A172 (cell line): ENCODE data around the gene EFEMP1. TPM values are rescaled to one million over a fixed set of nuclear protein-coding genes. Genes with fewer than 3 reads are reported as not detected.

ENCODE experiments used
- DNase-seq: peaks from one replicate; pipeline ENCODE4 v3.0.0-alpha.2; 2015; ENCODE audit warnings: low spot score
- total RNA-seq: library from RNA; depleted of rRNA; stranded (reverse); fragments of >200 nt; shearing (Covaris generic); gene quantifications from 2 replicates; pipeline ENCODE4 v1.2.3, GENCODE V29; 2014

EFEMP1 gene
- total RNA-seq, 1 experiment from 2014 or later, result 12.3 TPM

DNA sequence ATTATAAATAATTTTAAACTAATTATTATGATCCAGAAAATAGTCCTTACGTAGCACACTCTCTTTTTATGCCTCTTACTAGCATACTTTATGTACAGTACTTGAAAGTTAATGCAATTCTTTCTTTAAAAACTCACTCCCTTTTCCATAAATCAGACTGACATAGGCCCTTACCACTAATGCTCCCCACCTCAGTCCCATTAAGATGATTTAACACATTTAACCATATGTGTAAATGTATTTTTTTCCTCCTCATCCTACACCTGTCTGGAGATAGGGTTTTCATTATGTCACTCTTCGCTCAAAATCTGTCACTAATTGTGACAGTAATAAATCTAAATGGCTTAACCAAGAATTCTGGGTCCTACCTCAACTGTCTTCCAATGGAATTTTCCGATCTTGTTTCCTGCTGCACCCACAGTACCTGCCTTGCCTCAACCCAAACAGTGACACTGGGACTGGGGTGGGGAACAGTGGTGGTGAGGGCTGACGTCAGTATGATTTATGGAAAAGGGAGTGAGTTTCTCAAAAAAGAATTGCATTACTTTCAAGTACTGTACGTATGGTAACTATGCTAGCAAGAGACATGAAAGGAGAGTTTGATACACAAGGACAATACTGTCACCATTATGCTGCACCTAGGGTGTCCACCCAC, 25.1 kb downstream of the EFEMP1 start:
- DNase-seq, result no peak

GRCh38 chr2:55896633-55897032, 26.9 kb downstream of the EFEMP1 start:
- DNase-seq, result no peak

- no peak for DNase-seq
These were observed 28.9 kb downstream of the EFEMP1 start for GRCh38 chr2:55894720-55895119.

DNA sequence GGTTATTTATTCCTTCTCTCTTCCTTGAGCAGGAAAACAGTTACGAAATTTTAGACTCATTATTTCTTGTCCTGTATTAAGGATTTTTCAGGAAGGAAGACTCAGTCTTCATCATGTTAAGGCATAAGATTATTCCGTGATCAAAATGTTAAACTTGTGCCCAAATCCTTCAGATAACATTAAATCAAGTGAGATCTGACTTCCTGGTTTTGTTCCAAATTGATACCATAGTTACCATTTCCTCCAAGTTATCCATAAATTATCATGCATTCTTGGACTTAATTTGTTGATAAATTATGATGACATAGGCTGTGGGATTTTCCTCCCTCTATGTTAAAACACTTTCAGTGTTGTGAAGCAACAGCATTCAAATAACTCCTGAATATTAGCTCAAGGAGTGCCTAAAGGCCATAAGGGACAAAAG, 31.9 kb downstream of the EFEMP1 start:
- no peak for DNase-seq

GRCh38 chr2:55888936-55889335, 34.6 kb downstream of the EFEMP1 start:
- no peak for DNase-seq

DNA sequence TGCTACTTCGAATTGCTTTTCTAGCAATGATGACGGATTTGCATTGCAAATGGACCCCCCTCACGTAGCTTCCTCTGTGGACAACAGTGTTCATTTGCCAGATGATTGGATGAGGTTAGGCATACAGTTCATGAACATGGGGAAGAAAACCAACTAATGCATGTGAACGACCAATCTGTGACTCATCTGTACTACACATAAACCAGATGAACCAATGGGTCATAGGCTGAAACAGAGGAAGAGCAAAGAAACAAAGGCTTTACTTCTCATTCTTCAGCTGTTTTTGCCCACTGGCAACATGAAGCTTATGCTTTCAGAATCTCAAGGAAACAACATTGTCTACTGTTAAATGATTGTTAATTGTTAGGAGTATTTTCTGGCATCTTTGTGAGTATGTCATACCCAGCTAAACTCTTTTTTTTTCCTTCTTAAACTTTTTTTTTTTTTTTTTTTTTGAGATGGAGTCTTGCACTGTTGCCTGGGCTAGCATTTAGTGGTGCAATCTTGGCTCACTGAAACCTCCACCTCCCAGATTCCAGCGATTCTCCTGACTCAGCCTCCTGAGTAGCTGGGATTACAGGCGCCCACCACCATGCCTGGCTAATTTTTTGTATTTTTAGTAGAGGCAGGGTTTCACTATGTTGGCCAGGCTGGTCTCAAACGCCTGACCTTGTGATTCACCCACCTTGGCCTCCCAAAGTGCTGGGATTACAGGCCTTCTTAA, 35.5 kb downstream of the EFEMP1 start:
- peak; percentile 37 for DNase-seq

DNA sequence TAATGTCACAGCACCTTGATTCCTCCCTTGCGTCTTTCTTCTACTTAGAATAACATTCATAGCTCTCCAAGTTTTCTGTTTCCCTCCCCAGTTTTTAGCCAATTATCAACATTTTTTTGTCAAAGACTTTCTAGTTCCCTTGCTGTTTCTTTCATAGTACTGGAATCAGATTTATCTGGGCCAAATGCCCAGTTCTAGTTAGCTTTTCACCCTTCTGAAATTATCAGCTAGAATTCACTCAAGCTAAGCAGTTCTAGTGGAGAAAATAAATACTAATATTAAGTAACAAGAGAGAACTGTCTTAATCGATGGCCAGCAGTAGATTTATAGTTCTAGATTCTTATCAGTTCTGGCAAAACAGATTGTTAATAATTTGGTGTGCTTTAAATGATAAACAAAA, 36.2 kb downstream of the EFEMP1 start:
- no peak for DNase-seq

DNA sequence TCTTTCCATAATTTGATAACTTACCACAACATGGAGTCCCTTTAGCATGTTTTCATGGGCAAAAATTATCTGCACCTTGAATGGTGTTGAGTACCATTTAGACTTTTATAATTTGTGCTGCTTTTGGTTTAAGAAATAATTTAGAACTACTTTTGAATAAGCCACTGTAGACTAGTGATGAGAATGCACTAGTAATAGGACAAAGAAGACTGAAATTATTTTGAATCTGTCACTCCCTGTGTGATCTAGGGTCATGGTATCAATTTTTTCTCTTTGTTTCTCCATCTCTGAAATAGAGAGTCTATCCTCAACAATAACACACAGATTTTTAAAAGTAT, 37.7 kb downstream of the EFEMP1 start:
- DNase-seq, result no peak

GRCh38 chr2:55885127-55885943, 38.2 kb downstream of the EFEMP1 start:
- peak; percentile 92 for DNase-seq

GRCh38 chr2:55883829-55884228, 39.8 kb downstream of the EFEMP1 start:
- peak; percentile 27 for DNase-seq

GRCh38 chr2:55883357-55883756, 40.2 kb downstream of the EFEMP1 start:
- DNase-seq, result peak; percentile 26

GRCh38 chr2:55882954-55883353, 40.6 kb downstream of the EFEMP1 start:
- DNase-seq, result no peak

DNA sequence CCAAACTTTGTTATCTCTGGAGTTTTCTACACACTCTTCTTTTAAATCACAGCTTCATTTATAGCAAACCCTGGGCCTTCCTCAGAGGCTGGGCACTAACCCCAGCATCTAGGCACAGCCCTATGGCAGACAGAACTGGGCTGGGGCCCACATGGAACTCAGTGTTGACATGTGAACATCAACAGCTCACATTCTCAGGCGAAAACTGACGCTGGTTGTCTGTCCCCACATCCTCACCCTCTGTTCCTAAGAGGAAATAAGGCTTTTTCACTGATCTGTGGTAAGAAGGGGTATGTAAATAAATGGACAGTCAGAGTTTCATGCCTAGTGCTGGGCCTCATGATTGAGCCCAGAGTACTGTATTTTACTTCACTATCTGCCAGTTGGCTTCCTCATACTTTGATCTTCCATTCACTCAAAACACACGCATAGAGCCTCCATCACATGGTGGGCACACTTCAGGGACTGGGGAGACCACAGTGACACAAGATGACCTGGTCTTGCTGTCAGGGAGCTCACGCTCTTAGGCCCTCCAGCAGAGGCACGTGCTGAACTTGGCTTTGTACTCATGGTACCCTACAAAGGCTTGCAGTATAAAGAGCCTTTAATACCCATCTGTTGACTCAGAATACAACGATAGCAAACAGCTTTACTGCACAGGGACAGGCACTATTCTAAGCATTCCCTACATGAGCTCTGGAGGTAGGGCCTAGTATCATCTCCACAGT, 43.0 kb downstream of the EFEMP1 start:
- DNase-seq, result no peak

DNA sequence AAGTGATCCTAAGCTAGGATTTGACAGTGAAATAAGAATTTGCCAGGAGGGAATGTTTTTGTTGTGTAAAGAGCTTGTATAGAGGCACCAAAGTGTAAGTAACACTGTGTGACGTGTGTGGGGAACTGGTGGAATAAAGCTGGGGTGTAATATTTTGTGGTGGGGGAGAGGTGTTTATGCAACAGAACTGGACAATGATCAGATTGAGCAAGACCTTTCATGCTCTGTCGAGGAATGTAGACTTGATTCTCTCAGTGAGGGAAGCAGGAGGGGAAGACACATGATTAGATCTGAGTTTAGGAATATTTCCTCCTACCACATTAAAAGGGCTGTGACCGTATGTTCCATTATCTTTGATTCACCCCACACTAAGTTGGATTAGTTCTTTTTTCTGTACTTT, 43.6 kb downstream of the EFEMP1 start:
- DNase-seq, result no peak

- no peak for DNase-seq
These were observed 46.5 kb downstream of the EFEMP1 start for GRCh38 chr2:55877087-55877436.

- DNase-seq, result no peak
These were observed 47.0 kb downstream of the EFEMP1 start for GRCh38 chr2:55876429-55877086.

- no peak for DNase-seq
These were observed 48.0 kb downstream of the EFEMP1 start for GRCh38 chr2:55875434-55876135.

DNA sequence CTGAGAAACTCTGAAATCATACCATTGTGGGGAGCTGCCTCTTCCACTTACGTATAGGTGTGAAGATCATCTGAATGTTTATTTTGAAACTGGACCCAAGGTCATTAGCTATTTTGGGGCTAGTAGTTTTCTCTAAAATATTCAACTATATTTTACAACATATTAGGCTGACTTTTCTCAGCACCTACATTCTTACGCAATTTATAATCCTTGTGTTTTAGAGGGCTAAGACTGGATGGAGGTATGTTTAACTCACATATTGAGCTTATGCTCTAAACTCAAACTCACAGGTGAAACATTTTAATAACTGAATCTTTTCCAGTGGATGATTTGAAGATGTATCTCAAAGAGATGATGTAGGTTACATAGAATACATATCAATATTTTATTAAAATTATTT, 49.2 kb downstream of the EFEMP1 start:
- no peak for DNase-seq

DNA sequence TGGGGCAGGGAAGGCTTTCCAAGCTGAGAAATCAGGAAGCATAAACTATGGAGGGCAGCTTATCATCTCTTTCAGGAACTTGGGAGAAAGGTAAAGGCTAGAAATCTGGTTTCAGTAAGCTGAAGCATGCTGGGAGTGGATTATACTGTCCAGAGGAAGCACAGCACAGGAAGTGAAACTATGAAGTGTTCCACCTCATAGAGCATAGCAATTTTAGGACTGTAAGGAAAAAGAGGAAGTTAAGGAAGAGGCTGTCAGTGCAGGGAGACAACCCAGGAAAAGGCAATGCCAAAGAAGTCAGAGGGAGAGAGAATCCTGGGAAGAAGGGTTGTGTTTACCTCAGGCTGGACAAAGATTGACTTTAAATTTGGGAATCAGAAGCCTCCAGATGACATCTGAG, 51.9 kb downstream of the EFEMP1 start:
- DNase-seq, result no peak

DNA sequence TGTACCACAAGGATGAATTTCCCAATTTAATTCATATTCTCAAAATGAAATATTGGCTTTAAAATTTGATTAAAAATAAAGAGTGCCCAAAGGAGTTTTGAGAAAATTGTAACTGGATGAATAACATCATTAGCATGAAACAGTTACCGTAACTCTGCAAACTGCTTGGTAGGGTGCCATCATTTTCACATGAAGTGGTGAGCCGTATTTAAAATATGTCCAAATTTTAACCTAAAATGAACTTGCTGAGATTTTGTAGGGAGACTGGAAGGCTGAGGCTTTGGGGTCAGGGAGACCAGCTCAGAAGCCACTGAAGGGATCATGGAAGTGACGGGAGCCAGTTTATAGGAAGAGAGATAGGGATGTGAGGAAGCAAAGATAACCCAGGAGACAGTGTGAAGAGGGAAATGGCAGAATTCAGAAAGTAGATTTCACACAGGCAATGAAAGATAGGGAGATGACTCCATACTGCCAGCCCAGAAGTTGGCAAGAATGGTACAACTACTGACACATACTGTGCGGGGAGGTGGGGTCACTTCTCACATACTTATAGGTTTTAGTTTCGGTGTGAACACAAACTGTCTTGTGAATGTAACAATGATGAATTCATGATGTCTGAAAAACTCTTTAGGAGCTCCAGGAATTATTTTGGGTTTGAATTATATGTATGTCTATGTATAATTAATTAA, 53.8 kb downstream of the EFEMP1 start:
- DNase-seq, result no peak
